ENCODE results near the gene TRDN.

TRDN gene

DNA sequence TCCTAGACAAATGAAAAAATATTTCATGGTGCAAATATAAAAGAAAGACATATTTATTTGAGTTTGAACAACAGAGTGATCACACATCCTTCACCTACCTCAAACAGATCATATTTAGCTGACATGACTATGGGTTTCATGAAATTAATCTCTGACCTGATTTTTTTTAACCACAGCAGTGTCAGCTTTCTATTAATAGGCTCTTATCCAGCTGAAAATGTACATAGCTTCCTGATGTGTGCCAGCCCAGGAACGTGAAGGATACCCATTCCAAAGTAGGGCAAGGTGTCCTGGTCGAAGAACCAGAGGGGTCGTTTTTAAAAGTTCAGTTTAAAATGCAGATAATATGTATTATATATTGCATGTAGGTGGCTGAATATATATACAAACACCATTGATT is 19.8 kb downstream of the TRDN start:
- TF ChIP-seq, protein P1, sequence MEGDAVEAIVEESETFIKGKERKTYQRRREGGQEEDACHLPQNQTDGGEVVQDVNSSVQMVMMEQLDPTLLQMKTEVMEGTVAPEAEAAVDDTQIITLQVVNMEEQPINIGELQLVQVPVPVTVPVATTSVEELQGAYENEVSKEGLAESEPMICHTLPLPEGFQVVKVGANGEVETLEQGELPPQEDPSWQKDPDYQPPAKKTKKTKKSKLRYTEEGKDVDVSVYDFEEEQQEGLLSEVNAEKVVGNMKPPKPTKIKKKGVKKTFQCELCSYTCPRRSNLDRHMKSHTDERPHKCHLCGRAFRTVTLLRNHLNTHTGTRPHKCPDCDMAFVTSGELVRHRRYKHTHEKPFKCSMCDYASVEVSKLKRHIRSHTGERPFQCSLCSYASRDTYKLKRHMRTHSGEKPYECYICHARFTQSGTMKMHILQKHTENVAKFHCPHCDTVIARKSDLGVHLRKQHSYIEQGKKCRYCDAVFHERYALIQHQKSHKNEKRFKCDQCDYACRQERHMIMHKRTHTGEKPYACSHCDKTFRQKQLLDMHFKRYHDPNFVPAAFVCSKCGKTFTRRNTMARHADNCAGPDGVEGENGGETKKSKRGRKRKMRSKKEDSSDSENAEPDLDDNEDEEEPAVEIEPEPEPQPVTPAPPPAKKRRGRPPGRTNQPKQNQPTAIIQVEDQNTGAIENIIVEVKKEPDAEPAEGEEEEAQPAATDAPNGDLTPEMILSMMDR (IDR thresholded peaks at IDR 0.05; ENCODE audit: low read depth, low read length), result no peak
- no peak overlapping the region for H3K4me3 ChIP-seq (replicated peaks in 1 of 2; ENCODE audit: low read depth in 2 of 2, low read length in 2 of 2)
- no peak for DNase-seq (ENCODE audit: low read depth in 2 of 2)

DNA sequence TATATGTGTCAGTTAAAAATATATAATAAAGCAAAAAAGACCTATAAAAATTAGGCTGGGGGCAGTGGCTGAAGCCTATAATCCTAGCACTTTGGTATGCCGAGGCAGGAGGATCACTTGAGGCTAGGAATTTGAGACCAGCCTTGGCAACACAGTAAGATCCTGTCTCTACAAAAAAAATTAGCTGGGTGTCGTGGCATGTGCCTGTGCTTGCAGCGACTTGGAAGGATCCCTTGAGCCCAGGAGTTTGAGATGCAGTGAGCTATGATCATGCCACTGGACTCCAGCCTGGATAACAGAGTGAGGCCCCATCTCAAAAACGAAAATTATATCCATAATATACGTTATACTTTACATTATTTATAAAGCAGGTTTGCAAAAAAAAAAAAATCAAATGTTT is 20.7 kb downstream of the TRDN start:
- H3K4me3 ChIP-seq (replicated peaks in 1 of 2; ENCODE audit: low read depth in 2 of 2, low read length in 2 of 2), result no peak overlapping the region
- no peak for DNase-seq (ENCODE audit: low read depth in 2 of 2)
- TF ChIP-seq, protein P1 (IDR thresholded peaks at IDR 0.05; ENCODE audit: low read depth, low read length), result no peak

DNA sequence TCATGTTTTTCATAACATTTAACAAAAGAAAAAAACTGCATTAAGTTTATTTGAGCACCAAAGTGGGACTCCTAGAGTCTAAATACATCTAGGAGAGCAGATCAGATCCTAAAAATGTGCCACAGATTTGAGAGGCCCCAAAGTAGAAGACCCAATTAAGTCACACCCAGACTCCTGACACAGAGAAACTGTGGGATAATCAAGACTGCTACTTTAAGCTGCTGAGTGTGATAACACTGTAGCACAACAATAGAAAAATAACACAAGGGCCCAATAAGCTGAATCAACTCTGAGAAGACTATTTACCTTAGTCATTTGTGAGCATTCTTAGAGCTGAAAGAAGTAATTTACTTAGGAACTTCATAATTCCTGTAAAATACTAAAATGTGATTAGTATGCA is 26.0 kb downstream of the TRDN start:
- TF ChIP-seq, protein P1 (IDR thresholded peaks at IDR 0.05; ENCODE audit: low read depth, low read length), result no peak
- no peak for DNase-seq (ENCODE audit: low read depth in 2 of 2)
- no peak overlapping the region for H3K4me3 ChIP-seq (replicated peaks in 1 of 2; ENCODE audit: low read depth in 2 of 2, low read length in 2 of 2)

DNA sequence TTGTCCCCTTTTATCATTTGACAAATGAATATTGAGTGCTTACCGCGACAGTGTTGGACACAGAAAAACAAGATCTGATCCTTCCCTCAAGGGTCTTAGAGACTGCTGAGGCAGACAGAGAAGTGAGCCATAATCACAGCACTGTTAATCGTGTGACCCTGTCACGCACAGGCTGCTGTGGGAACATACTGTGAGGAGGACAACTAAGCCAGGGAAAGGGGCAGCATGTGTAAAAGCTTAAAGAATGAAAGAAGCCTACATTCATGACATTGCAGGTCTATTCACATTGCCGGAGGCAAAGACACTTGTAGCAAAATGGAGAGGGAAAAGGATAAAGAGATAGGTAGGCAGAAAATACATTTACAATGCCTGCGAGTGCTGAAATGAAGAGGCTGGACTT is 32.7 kb downstream of the TRDN start:
- DNase-seq (ENCODE audit: low read depth in 2 of 2), result no peak

DNA sequence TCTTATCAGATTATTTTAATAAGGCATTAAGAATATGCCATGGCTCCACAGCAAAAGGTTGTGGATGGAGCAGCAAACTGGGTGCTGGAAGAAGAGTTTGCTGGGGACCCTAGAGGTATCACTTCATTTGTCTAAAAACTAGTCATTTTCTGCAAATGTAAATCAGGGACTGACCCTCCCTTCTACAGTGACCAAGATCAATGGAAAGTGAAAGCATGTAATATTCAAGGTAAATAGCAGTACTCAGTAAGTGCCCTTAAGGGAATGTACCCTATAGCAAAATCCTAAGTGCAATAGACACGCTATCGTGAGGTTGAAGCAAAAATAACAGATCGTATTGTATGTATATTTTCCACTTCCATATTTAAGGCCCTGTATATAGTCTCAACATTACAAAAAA is 38.7 kb downstream of the TRDN start:
- no peak overlapping the region for H3K4me3 ChIP-seq (replicated peaks in 1 of 2; ENCODE audit: low read depth in 2 of 2, low read length in 2 of 2)
- DNase-seq (ENCODE audit: low read depth in 2 of 2), result no peak
- TF ChIP-seq, protein P1 (IDR thresholded peaks at IDR 0.05; ENCODE audit: low read depth, low read length), result no peak

More for the DNA sequence above, 32.7 kb downstream of the TRDN start:
- TF ChIP-seq, protein P1 (IDR thresholded peaks at IDR 0.05; ENCODE audit: low read depth, low read length), result no peak
- no peak overlapping the region for H3K4me3 ChIP-seq (replicated peaks in 1 of 2; ENCODE audit: low read depth in 2 of 2, low read length in 2 of 2)

DNA sequence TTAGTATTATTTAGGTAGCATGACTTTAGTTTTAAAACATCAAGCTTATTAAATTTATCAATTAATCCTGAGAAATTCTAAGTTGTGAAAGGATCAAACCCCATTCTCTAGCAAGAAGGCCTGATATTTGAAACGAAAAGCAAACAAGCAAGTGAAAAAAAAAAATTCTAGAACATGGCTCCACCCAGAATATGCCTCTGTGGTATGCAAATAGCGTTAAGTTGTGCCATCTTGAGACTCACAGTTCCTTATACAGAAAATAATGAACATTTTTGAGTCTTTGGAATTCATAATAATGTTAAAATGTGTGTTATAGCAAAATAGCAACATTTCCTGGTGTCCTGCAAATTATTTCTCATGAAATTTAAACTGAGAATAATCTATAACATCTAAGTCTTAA is 42.0 kb downstream of the TRDN start:
- TF ChIP-seq, protein P1 (IDR thresholded peaks at IDR 0.05; ENCODE audit: low read depth, low read length), result no peak
- no peak for DNase-seq (ENCODE audit: low read depth in 2 of 2)
- no peak overlapping the region for H3K4me3 ChIP-seq (replicated peaks in 1 of 2; ENCODE audit: low read depth in 2 of 2, low read length in 2 of 2)

DNA sequence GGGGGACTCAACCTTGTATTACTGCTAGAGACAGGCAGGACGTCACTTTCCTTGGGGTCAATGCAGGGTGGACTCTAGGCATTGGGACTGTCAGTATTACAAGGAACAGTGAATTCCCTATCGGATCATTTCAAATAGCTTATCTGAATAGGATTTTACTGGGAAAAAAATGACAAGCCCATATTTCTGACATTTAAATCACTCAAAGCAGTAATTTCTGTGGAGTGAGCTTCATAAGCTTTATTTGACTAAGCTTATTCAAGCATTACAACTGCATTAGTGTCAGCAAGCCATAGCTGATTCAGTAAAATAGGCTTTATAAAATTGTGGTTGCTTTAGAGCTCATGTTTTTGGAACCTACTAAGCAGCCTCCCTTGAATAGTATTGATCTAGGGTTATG is 44.3 kb downstream of the TRDN start:
- H3K4me3 ChIP-seq (replicated peaks in 1 of 2; ENCODE audit: low read depth in 2 of 2, low read length in 2 of 2), result no peak overlapping the region
- TF ChIP-seq, protein P1 (IDR thresholded peaks at IDR 0.05; ENCODE audit: low read depth, low read length), result no peak
- DNase-seq (ENCODE audit: low read depth in 2 of 2), result no peak

Measured in cardiac fibroblast (primary cell).